ENCODE results near the gene C1orf94.

DNA sequence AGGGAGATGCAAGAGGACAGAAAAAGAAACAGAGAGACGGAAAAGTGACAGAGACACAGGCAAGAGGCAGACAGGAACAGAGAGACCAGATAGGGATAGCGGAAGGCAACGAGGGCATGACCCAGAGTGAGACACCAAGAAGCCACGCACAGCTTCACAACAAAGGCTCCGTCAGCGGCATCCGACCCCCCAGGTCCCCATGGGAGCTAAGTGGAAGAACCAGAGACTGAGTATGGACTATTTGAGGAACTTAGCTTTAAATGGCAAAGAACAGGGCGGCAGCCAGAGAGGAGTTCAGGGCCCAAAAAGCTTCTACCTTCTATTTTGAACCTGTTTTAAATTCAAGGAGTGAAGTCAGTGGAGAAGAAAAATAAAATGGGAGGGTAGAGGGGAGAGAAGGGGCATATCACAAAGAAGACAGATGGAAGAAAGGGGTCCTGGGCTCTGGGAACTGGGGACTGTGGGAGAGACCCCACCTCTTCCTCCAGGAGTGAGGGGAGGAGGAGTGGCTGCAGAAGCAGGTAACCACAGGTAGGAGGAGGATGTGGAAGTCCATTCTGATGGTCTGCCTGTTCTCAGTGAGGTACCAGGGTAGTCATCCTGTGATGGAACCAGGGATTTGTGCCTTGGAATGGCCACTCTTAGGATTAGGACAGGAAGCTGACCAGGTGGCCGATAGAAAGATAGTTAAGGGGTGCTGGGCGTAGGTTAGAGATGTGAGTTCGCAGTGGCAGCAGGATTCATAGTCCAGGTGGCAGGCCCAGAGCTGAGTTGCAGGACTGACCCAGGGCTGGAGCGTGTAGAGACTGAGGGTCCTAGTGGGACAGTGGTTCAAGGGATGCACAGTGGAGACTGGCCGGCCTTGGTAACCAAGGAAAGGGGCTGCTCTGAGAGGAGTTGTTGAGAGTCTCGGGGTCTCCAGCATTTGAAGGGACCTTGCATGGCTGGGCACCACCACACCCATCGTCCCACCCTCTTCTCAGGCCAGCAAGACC lies 49.4 kb upstream of the C1orf94 start:
- TF ChIP-seq, protein P1, sequence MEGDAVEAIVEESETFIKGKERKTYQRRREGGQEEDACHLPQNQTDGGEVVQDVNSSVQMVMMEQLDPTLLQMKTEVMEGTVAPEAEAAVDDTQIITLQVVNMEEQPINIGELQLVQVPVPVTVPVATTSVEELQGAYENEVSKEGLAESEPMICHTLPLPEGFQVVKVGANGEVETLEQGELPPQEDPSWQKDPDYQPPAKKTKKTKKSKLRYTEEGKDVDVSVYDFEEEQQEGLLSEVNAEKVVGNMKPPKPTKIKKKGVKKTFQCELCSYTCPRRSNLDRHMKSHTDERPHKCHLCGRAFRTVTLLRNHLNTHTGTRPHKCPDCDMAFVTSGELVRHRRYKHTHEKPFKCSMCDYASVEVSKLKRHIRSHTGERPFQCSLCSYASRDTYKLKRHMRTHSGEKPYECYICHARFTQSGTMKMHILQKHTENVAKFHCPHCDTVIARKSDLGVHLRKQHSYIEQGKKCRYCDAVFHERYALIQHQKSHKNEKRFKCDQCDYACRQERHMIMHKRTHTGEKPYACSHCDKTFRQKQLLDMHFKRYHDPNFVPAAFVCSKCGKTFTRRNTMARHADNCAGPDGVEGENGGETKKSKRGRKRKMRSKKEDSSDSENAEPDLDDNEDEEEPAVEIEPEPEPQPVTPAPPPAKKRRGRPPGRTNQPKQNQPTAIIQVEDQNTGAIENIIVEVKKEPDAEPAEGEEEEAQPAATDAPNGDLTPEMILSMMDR (IDR thresholded peaks at IDR 0.05), result no peak
- TF ChIP-seq POLR2A (IDR thresholded peaks at IDR 0.05), result no peak
